Measurements from ENCODE around the gene BABAM1.
A peak's percentile ranks its signal among the peaks of the same experiment; 100 is the strongest.

Gene BABAM1

DNA sequence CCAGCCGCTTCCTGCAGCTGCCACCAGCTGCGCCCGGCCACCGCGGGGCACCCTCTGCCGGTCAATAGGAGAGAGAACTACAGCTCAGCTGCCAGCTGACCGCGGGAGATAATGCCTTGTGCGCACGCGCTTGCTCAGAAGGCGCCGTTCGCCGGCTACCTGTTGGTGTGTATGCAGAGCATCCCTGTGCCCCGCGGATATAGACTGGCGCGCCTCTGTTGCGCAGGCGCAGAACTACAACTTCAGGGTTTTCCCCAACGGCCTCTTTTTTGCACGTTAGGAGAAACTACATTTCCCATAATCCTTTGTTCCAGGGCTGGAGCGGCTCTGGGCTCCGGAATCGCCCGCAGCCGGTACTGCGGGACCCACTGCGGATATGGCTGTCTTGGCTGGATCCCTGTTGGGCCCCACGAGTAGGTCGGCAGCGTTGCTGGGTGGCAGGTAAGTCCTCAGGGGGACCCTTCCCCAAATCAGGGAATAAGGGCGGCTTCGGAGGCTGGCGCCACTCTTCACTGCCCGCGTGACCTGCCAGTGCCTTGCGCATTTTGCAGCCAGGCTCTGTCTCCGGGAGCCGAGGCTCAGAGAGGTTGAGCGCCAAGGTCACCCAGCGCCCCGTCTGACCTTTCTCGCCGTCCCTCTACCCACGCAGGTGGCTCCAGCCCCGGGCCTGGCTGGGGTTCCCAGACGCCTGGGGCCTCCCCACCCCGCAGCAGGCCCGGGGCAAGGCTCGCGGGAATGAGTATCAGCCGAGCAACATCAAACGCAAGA is 38.5 kb downstream of the BABAM1 start, which contains the start of gene MRPL34:
MRPL34 (plus strand) TSS at position 356 of the 768 bp plus-strand sequence; CDS start at position 377, 21 bp downstream.
- H3K4me3 ChIP-seq (ENCODE audit: low read depth, low read length), result peak within 1 kb of the TSS; percentile 85
- peak within 1 kb of the TSS; percentile 91 for H3K27ac ChIP-seq
- DNase-seq, result peak; percentile 99
- TF ChIP-seq, protein P1, sequence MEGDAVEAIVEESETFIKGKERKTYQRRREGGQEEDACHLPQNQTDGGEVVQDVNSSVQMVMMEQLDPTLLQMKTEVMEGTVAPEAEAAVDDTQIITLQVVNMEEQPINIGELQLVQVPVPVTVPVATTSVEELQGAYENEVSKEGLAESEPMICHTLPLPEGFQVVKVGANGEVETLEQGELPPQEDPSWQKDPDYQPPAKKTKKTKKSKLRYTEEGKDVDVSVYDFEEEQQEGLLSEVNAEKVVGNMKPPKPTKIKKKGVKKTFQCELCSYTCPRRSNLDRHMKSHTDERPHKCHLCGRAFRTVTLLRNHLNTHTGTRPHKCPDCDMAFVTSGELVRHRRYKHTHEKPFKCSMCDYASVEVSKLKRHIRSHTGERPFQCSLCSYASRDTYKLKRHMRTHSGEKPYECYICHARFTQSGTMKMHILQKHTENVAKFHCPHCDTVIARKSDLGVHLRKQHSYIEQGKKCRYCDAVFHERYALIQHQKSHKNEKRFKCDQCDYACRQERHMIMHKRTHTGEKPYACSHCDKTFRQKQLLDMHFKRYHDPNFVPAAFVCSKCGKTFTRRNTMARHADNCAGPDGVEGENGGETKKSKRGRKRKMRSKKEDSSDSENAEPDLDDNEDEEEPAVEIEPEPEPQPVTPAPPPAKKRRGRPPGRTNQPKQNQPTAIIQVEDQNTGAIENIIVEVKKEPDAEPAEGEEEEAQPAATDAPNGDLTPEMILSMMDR (IDR thresholded peaks at IDR 0.05; ENCODE audit: low read depth, low read length), result peak; percentile 87
- no peaks in the 10 kb centered on the region for H3K27me3 ChIP-seq (ENCODE audit: insufficient read depth, low read depth, severe bottlenecking)
- H3K9me3 ChIP-seq (ENCODE audit: severe bottlenecking), result no peaks in the 10 kb centered on the region
- peaks cover 4% of the 10 kb centered on the region for H3K36me3 ChIP-seq

DNA sequence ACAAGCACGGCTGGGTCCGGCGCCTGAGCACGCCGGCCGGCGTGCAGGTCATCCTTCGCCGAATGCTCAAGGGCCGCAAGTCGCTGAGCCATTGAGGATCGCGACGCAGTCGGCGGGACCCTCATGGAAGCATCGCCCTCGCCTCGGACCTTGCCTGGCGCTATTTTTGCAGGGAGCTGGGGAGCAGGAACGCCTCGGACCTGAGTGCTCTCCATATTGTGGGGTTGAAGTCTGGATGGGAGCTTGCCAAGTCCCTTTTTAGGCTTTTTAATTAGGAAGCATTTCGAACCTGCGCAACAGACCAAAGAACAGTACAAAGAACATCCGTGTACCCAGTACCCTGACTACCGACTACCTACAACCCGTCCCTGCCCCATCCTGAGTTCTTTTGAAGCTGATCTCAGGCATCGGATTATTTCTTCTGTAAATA is 39.1 kb downstream of the BABAM1 start:
- H3K9me3 ChIP-seq (ENCODE audit: severe bottlenecking), result no peaks in the 10 kb centered on the region
- TF ChIP-seq, protein P1 (IDR thresholded peaks at IDR 0.05; ENCODE audit: low read depth, low read length), result no peak
- DNase-seq, result no peak

DNA sequence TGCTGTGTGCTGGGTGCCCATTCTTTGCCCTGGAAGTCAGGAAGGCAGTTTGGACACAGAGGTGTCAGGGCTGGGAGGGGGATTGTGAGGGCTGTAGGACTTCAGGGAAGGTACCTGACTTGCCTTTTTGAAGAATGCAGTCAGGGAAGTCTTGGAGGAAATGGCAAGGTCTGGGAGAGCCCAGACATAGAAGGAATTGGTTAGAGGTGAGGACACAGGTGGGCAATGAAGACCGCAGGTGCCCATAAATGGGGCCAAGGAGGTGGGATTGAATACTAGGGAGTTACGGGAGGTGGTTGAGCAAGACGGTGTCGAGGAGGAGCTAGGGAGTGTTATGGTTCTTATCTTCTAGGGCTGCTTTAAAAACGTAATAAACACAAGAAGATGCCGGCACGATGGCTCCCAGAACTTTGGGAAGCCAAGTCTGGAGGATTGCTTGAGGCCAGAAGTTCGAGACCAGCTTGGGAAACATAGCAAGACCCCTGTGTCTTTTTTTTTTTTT is 40.7 kb downstream of the BABAM1 start:
- DNase-seq, result no peak
- no peaks in the 10 kb centered on the region for H3K27me3 ChIP-seq (ENCODE audit: insufficient read depth, low read depth, severe bottlenecking)
- no peaks in the 10 kb centered on the region for H3K9me3 ChIP-seq (ENCODE audit: severe bottlenecking)
- H3K36me3 ChIP-seq, result peaks cover 7% of the 10 kb centered on the region
- TF ChIP-seq, protein P1 (IDR thresholded peaks at IDR 0.05; ENCODE audit: low read depth, low read length), result no peak
- no peak overlapping the region for H3K4me3 ChIP-seq (ENCODE audit: low read depth, low read length)
- no peak overlapping the region for H3K27ac ChIP-seq

More for the DNA sequence above, 39.1 kb downstream of the BABAM1 start:
- no peaks in the 10 kb centered on the region; the same call in none of the 2 replicates for H3K36me3 ChIP-seq
- peak overlapping the region; percentile 91 for H3K27ac ChIP-seq
- no peaks in the 10 kb centered on the region for H3K27me3 ChIP-seq (ENCODE audit: insufficient read depth, low read depth, severe bottlenecking)
- H3K4me3 ChIP-seq (ENCODE audit: low read depth, low read length), result peak overlapping the region; percentile 85

DNA sequence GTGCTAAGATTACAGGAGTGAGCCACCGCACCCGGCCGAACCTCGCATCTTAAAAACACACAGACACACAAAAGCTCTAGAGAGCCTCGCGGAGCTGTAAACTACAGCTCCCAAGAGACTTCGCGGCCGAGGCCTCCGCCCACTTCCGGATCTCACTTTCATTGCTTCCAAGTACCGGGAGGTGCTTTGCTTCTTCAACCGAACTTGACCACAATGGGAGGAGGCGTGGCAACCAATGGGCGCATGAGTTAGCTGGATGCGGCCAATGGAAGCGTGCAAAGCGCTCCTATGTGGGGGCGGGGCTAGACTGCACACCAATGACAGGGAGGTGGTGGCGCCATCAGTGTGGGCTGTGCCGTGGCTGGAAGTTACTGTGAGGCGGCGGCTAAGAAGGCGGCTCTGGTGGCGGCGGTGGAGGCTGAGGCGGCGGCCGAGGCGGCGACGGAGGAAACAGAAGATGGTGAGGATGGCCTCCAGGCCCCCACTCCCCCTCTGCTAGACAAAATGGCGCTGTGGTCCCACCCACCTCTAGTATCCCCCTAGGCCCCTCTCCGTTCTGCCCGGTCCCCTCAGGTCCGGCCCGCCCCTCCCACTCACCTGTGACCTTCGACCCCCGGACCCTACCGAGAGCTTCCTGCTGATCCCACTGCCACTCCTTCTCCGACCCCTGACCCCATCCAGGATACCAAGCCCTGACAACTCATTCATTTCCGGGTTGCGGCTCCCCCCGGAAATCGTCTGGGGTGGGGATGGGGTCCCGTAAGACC is 42.1 kb downstream of the BABAM1 start, which contains the start of gene DDA1:
DDA1 (plus strand) TSS at position 366 of the 767 bp plus-strand sequence; CDS start at position 458, 92 bp downstream.
- Histone ChIP-seq H3K27ac (peak within 1 kb of the TSS; percentile 78), H3K36me3 (peaks cover 13% of the 10 kb centered on the region), H3K27me3 (ENCODE audit: insufficient read depth, low read depth, severe bottlenecking) (no peaks in the 10 kb centered on the region), H3K4me3 (ENCODE audit: low read depth, low read length) (peak within 1 kb of the TSS; percentile 97), H3K9me3 (ENCODE audit: severe bottlenecking) (no peaks in the 10 kb centered on the region)
- TF ChIP-seq, protein P1 (IDR thresholded peaks at IDR 0.05; ENCODE audit: low read depth, low read length), result no peak
- peak; percentile 100 for DNase-seq

- Histone ChIP-seq H3K36me3 (peaks cover 17% of the 10 kb centered on the region), H3K9me3 (ENCODE audit: severe bottlenecking) (no peaks in the 10 kb centered on the region), H3K4me3 (ENCODE audit: low read depth, low read length) (peak overlapping the region; percentile 97), H3K27me3 (ENCODE audit: insufficient read depth, low read depth, severe bottlenecking) (no peaks in the 10 kb centered on the region), H3K27ac (peak overlapping the region; percentile 78)
- TF ChIP-seq, protein P1 (IDR thresholded peaks at IDR 0.05; ENCODE audit: low read depth, low read length), result no peak
- DNase-seq, result no peak
Measured at GRCh38 chr19:17309965-17310461, 42.8 kb downstream of the BABAM1 start.

Measured in WERI-Rb-1 (cell line).